H9 (cell line): ENCODE data around the gene SPEG. TPM values are rescaled to one million over a fixed set of nuclear protein-coding genes. Genes with fewer than 3 reads are reported as not detected.

Experiments used
- DNase-seq: peaks from one replicate; pipeline ENCODE4 v3.0.0-alpha.2; 2017
- H2AFZ ChIP-seq: one replicate; pipeline ENCODE4 v1.6.1; 2013; ENCODE audit warnings: mild to moderate bottlenecking, low read length, control low read depth, moderate library complexity
- H2AK5ac ChIP-seq: 2 replicates; pipeline ENCODE4 v1.6.1; 2013; ENCODE audit warnings: low read length, control low read depth, mixed read lengths; ENCODE audit not compliant: insufficient read length
- H2BK120ac ChIP-seq: one replicate; pipeline ENCODE4 v1.6.1; 2013; ENCODE audit warnings: low read depth, mild to moderate bottlenecking, low read length, control low read depth, inconsistent platforms; ENCODE audit not compliant: poor library complexity, severe bottlenecking
- H2BK12ac ChIP-seq: 2 replicates; pipeline ENCODE4 v1.6.1; 2013; ENCODE audit warnings: low read length, control low read depth, mixed read lengths, low read depth; ENCODE audit not compliant: insufficient read length
- H2BK15ac ChIP-seq: 2 replicates; pipeline ENCODE4 v1.6.1; 2013; ENCODE audit warnings: low read depth, low read length, control low read depth
- H2BK20ac ChIP-seq: one replicate; pipeline ENCODE4 v1.6.1; 2013; ENCODE audit warnings: low read depth, mild to moderate bottlenecking, low read length, control low read depth, inconsistent platforms; ENCODE audit not compliant: poor library complexity, severe bottlenecking
- H2BK5ac ChIP-seq: 2 replicates; pipeline ENCODE4 v1.6.1; 2013; ENCODE audit warnings: low read length, control low read depth, mixed read lengths; ENCODE audit not compliant: insufficient read length
- H3K14ac ChIP-seq: 2 replicates; pipeline ENCODE4 v1.6.1; 2013; ENCODE audit warnings: low read length, control low read depth; ENCODE audit not compliant: insufficient read depth
- H3K18ac ChIP-seq: 2 replicates; pipeline ENCODE4 v1.6.1; 2013; ENCODE audit warnings: low read depth, mild to moderate bottlenecking, mixed read lengths, low read length, control low read depth; ENCODE audit not compliant: insufficient read length
- H3K23ac ChIP-seq: 2 replicates; pipeline ENCODE4 v1.6.1; 2013; ENCODE audit warnings: low read length, control low read depth, mixed read lengths, low read depth; ENCODE audit not compliant: insufficient read length
- H3K23me2 ChIP-seq: 2 replicates; pipeline ENCODE4 v1.6.1; 2013; ENCODE audit warnings: low read depth, mild to moderate bottlenecking, mixed read lengths, low read length, control low read depth; ENCODE audit not compliant: insufficient read length, poor library complexity, severe bottlenecking
- H3K27ac ChIP-seq: 2 replicates; pipeline ENCODE4 v1.5.1; 2013; ENCODE audit warnings: low read length, control low read depth, mixed read lengths, low read depth; ENCODE audit not compliant: insufficient read length
- H3K27me3 ChIP-seq: 2 replicates; pipeline ENCODE4 v1.6.1; 2013; ENCODE audit warnings: low read length, control low read depth, inconsistent platforms; ENCODE audit not compliant: insufficient read depth
- H3K4ac ChIP-seq: 2 replicates; pipeline ENCODE4 v1.6.1; 2013; ENCODE audit warnings: low read depth, mild to moderate bottlenecking, control low read depth, inconsistent platforms, low read length, moderate library complexity
- H3K4me1 ChIP-seq: 2 replicates; pipeline ENCODE4 v1.6.1; 2013; ENCODE audit warnings: low read length, control low read depth, inconsistent platforms; ENCODE audit not compliant: insufficient read depth
- H3K4me2 ChIP-seq: 2 replicates; pipeline ENCODE4 v1.6.1; 2013; ENCODE audit warnings: low read length, control low read depth, mixed read lengths; ENCODE audit not compliant: insufficient read length, insufficient read depth
- H3K56ac ChIP-seq: 2 replicates; pipeline ENCODE4 v1.6.1; 2013; ENCODE audit warnings: low read depth, mild to moderate bottlenecking, mixed read lengths, low read length, control low read depth; ENCODE audit not compliant: insufficient read length
- H3K79me1 ChIP-seq: 2 replicates; pipeline ENCODE4 v1.6.1; 2013; ENCODE audit warnings: low read depth, mild to moderate bottlenecking, moderate library complexity, low read length, control low read depth, inconsistent platforms; ENCODE audit not compliant: insufficient read depth, poor library complexity, severe bottlenecking
- H3K79me2 ChIP-seq: 2 replicates; pipeline ENCODE4 v1.6.1; 2013; ENCODE audit warnings: low read length, control low read depth, inconsistent platforms; ENCODE audit not compliant: insufficient read depth
- H3K9ac ChIP-seq: 2 replicates; pipeline ENCODE4 v1.6.1; 2013; ENCODE audit warnings: low read length, control low read depth, mixed read lengths; ENCODE audit not compliant: insufficient read length; ENCODE audit errors: extremely low read depth
- H3K9me3 ChIP-seq: one replicate; pipeline ENCODE4 v1.6.1; 2013; ENCODE audit warnings: low read depth, low read length, inconsistent platforms; ENCODE audit not compliant: control insufficient read depth
- H3T11ph ChIP-seq: one replicate; pipeline ENCODE4 v1.6.1; 2013; ENCODE audit warnings: mild to moderate bottlenecking, low read length, control low read depth, inconsistent platforms
- H4K20me1 ChIP-seq: one replicate; pipeline ENCODE4 v1.6.1; 2013; ENCODE audit not compliant: control insufficient read depth, insufficient read length, insufficient read depth
- H4K5ac ChIP-seq: 2 replicates; pipeline ENCODE4 v1.6.1; 2013; ENCODE audit warnings: low read depth, mild to moderate bottlenecking, mixed read lengths, low read length, control low read depth; ENCODE audit not compliant: insufficient read length
- H4K8ac ChIP-seq: replicated peaks from 2 replicates; pipeline ENCODE4 v1.6.1; 2013; ENCODE audit warnings: low read length, control low read depth, mixed read lengths, low read depth; ENCODE audit not compliant: insufficient read length
- H4K91ac ChIP-seq: 2 replicates; pipeline ENCODE4 v1.6.1; 2013; ENCODE audit warnings: low read depth, mild to moderate bottlenecking, moderate library complexity, mixed read lengths, low read length, control low read depth; ENCODE audit not compliant: insufficient read length
- H3K27ac Mint-ChIP-seq, 3 experiments: 2 replicates in 2 of 3; 3 replicates in 1 of 3; pipeline ENCODE4 v1.8.0; 2020 to 2021; ENCODE audit warnings: mixed read lengths in 3 of 3, mild to moderate bottlenecking in 1 of 3, moderate library complexity in 1 of 3
- H3K27me3 Mint-ChIP-seq: 2 replicates; pipeline ENCODE4 v1.8.0; 2021; ENCODE audit warnings: low read depth, mild to moderate bottlenecking, moderate library complexity, mixed read lengths
- H3K36me3 Mint-ChIP-seq, 3 experiments: 2 replicates in 2 of 3; 3 replicates in 1 of 3; pipeline ENCODE4 v1.8.0; 2020 to 2021; ENCODE audit warnings: low read depth in 3 of 3, mixed read lengths in 3 of 3; ENCODE audit not compliant: insufficient read depth in 1 of 3
- H3K4me1 Mint-ChIP-seq, 2 experiments: 2 replicates each; pipeline ENCODE4 v1.8.0; 2020; ENCODE audit warnings: mixed read lengths in 2 of 2
- H3K4me3 Mint-ChIP-seq, 2 experiments: 2 replicates in 1 of 2; 3 replicates in 1 of 2; pipeline ENCODE4 v1.8.0; 2020 to 2021; ENCODE audit warnings: mild to moderate bottlenecking in 2 of 2, mixed read lengths in 2 of 2, moderate library complexity in 1 of 2
- H3K9me3 Mint-ChIP-seq, 2 experiments: 2 replicates in 1 of 2; 3 replicates in 1 of 2; pipeline ENCODE4 v1.8.0; 2020; ENCODE audit warnings: mild to moderate bottlenecking in 2 of 2, mixed read lengths in 2 of 2, moderate library complexity in 1 of 2
- CTCF ChIP-seq: fragments of 200-600 bp; sonication (generic); conservative IDR thresholded peaks from 3 replicates; pipeline ENCODE4 v1.8.0; 2021; ENCODE audit warnings: antibody characterized with exemption, mild to moderate bottlenecking
- total RNA-seq: library from RNA; stranded (reverse); gene quantifications from 2 replicates; pipeline ENCODE4 v1.2.1, GENCODE V29; 2021

Gene SPEG
- total RNA-seq, 1 experiment from 2014 or later, result 23.7 TPM

GRCh38 chr2:219428469-219428868, 6.2 kb upstream of the SPEG start:
- Histone ChIP-seq H3K23ac (no peak overlapping the region), H3K9ac (no peak overlapping the region), H3K18ac (no peak overlapping the region), H4K5ac (no peak overlapping the region), H3K27ac (no peak overlapping the region), H3K9me3 (no peaks in the 10 kb centered on the region), H3K4me1 (no peaks in the 10 kb centered on the region), H3K14ac (no peak overlapping the region), H2BK12ac (no peak overlapping the region), H3K23me2 (no peaks in the 10 kb centered on the region), H2AK5ac (no peak overlapping the region), H3K4me2 (no peak overlapping the region), H4K91ac (no peak overlapping the region), H2BK15ac (no peak overlapping the region), H2BK120ac (no peak overlapping the region), H3K4ac (no peak overlapping the region), H3K79me2 (no peaks in the 10 kb centered on the region), H3K79me1 (no peaks in the 10 kb centered on the region), H3T11ph (no peak overlapping the region), H3K56ac (no peak overlapping the region), H4K8ac (no peak overlapping the region), H2BK20ac (no peak overlapping the region), H3K27me3 (no peaks in the 10 kb centered on the region), H2AFZ (no peak overlapping the region), H2BK5ac (no peak overlapping the region), H4K20me1 (no peaks in the 10 kb centered on the region)
- Mint-ChIP-seq H3K4me1 (peaks cover 2 to 12% of the 10 kb centered on the region in 2 experiments; a peak in 3 of 4 replicates), H3K27ac (peak overlapping the region in 1 of 3 experiments; percentile 59; a peak in 1 of 7 replicates), H3K27me3 (peaks cover 24% of the 10 kb centered on the region), H3K36me3 (no peaks in the 10 kb centered on the region), H3K4me3 (no peak overlapping the region), H3K9me3 (no peaks in the 10 kb centered on the region; a peak in 1 of 5 replicates)
- DNase-seq, result peak; percentile 12
- TF ChIP-seq CTCF, result no peak
